ENCODE results near the gene PLCG2. TPM values are rescaled to one million over a fixed set of nuclear protein-coding genes. Genes with fewer than 3 reads are reported as not detected.

Gene PLCG2
- total RNA-seq, 1 experiment from 2014 or later, result 6.0 TPM

GRCh38 chr16:81850197-81850944 is 71.3 kb downstream of the PLCG2 start:
- Histone ChIP-seq H2BK5ac (ENCODE audit: insufficient read length, low read length) (no peak overlapping the region), H4K5ac (ENCODE audit: insufficient read length, low read depth, low read length) (no peak overlapping the region), H2AFZ (ENCODE audit: low read length) (no peak overlapping the region), H2BK20ac (ENCODE audit: low read depth, low read length, poor library complexity, severe bottlenecking) (no peak overlapping the region), H4K20me1 (ENCODE audit: control insufficient read depth, insufficient read depth, insufficient read length) (no peaks in the 10 kb centered on the region), H3K79me2 (ENCODE audit: insufficient read depth, low read length) (no peaks in the 10 kb centered on the region), H3K23me2 (ENCODE audit: insufficient read length, low read depth, low read length, poor library complexity, severe bottlenecking) (no peaks in the 10 kb centered on the region), H2BK120ac (ENCODE audit: low read depth, low read length, poor library complexity, severe bottlenecking) (no peak overlapping the region), H2BK15ac (ENCODE audit: low read depth, low read length) (no peak overlapping the region), H3T11ph (ENCODE audit: low read length) (no peak overlapping the region), H3K56ac (ENCODE audit: insufficient read length, low read depth, low read length) (no peak overlapping the region), H2AK5ac (ENCODE audit: insufficient read length, low read length) (no peak overlapping the region), H3K4me2 (ENCODE audit: insufficient read depth, insufficient read length, low read length) (no peak overlapping the region), H3K79me1 (ENCODE audit: insufficient read depth, low read depth, low read length, poor library complexity, severe bottlenecking) (no peaks in the 10 kb centered on the region), H3K18ac (ENCODE audit: insufficient read length, low read depth, low read length) (no peak overlapping the region), H3K9me3 (ENCODE audit: control insufficient read depth, low read depth, low read length) (no peaks in the 10 kb centered on the region), H3K23ac (ENCODE audit: insufficient read length, low read depth, low read length) (no peak overlapping the region), H4K8ac (replicated peaks; ENCODE audit: insufficient read length, low read depth, low read length) (no peak overlapping the region), H3K4ac (ENCODE audit: low read depth, low read length) (no peak overlapping the region), H4K91ac (ENCODE audit: insufficient read length, low read depth, low read length) (no peak overlapping the region), H3K27ac (ENCODE audit: insufficient read length, low read depth, low read length) (no peak overlapping the region), H3K14ac (ENCODE audit: insufficient read depth, low read length) (no peak overlapping the region), H3K9ac (ENCODE audit: extremely low read depth, insufficient read length, low read length) (no peak overlapping the region), H3K27me3 (ENCODE audit: insufficient read depth, low read length) (no peaks in the 10 kb centered on the region), H3K4me1 (ENCODE audit: insufficient read depth, low read length) (no peaks in the 10 kb centered on the region; the same call in 1 of the 2 replicates), H2BK12ac (ENCODE audit: insufficient read length, low read depth, low read length) (no peak overlapping the region)
- Mint-ChIP-seq H3K27ac (no peak overlapping the region), H3K9me3 (no peaks in the 10 kb centered on the region), H3K27me3 (ENCODE audit: low read depth) (no peaks in the 10 kb centered on the region; the same call in none of the 2 replicates), H3K4me3 (no peak overlapping the region), H3K36me3 (ENCODE audit: insufficient read depth in 1 of 3, low read depth in 3 of 3) (no peaks in the 10 kb centered on the region; a peak in 1 of 7 replicates), H3K4me1 (peaks cover 8% of the 10 kb centered on the region in 2 experiments)
- WGBS (ENCODE audit: extremely low coverage, insufficient read length, low lambda C conversion rate), result no CpG with 5 or more reads among the region's 10 CpGs
- TF ChIP-seq CTCF (conservative IDR thresholded peaks at IDR 0.05), result no peak
- DNase-seq, result no peak
